Hepatocyte (in vitro differentiated cells): ENCODE data around the gene PCNT.

ENCODE experiments used
- EZH2 ChIP-seq: fragments of 200-600 bp; sonication (generic); IDR thresholded peaks from 2 replicates; pipeline ENCODE4 v1.6.1; 2016; ENCODE audit warnings: antibody characterized with exemption, mild to moderate bottlenecking, borderline replicate concordance
- EZH2phosphoT487 ChIP-seq: fragments of 200-600 bp; sonication (generic); IDR thresholded peaks from one replicate; pipeline ENCODE4 v1.6.1; 2018; ENCODE audit warnings: antibody characterized with exemption, mild to moderate bottlenecking, low read depth, moderate library complexity; ENCODE audit not compliant: unreplicated experiment, severe bottlenecking
- TF ChIP-seq, protein P1 (sequence below): fragments of 200-600 bp; sonication (generic); IDR thresholded peaks from 2 replicates; pipeline ENCODE4 v1.5.1; 2016; ENCODE audit warnings: antibody characterized with exemption, mild to moderate bottlenecking; ENCODE audit not compliant: poor library complexity

DNA sequence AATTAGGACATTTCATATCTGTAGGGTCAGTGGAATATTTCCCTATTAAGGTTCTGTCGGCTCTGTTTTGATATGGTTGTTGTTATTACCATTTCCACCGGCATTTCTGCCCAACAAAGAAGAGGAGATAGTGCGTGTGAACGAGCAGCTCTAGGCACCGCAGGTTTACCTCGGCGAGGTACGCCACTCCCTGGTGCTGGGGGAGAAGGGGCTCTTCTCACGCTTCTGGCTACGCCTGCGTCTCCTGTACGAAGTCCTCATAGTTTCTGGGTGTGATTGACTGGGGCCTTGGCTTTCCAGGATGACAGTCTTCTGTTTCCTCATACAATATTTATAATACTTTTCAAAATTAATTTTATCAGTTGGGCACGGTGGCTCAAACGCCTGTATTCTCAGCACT lies 80.3 kb downstream of the PCNT start:
- TF ChIP-seq, protein P1, sequence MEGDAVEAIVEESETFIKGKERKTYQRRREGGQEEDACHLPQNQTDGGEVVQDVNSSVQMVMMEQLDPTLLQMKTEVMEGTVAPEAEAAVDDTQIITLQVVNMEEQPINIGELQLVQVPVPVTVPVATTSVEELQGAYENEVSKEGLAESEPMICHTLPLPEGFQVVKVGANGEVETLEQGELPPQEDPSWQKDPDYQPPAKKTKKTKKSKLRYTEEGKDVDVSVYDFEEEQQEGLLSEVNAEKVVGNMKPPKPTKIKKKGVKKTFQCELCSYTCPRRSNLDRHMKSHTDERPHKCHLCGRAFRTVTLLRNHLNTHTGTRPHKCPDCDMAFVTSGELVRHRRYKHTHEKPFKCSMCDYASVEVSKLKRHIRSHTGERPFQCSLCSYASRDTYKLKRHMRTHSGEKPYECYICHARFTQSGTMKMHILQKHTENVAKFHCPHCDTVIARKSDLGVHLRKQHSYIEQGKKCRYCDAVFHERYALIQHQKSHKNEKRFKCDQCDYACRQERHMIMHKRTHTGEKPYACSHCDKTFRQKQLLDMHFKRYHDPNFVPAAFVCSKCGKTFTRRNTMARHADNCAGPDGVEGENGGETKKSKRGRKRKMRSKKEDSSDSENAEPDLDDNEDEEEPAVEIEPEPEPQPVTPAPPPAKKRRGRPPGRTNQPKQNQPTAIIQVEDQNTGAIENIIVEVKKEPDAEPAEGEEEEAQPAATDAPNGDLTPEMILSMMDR, result no peak
- TF ChIP-seq EZH2, result no peak
- TF ChIP-seq EZH2phosphoT487, result no peak
